ENCODE results near the gene KCTD11.

The KCTD11 gene

DNA sequence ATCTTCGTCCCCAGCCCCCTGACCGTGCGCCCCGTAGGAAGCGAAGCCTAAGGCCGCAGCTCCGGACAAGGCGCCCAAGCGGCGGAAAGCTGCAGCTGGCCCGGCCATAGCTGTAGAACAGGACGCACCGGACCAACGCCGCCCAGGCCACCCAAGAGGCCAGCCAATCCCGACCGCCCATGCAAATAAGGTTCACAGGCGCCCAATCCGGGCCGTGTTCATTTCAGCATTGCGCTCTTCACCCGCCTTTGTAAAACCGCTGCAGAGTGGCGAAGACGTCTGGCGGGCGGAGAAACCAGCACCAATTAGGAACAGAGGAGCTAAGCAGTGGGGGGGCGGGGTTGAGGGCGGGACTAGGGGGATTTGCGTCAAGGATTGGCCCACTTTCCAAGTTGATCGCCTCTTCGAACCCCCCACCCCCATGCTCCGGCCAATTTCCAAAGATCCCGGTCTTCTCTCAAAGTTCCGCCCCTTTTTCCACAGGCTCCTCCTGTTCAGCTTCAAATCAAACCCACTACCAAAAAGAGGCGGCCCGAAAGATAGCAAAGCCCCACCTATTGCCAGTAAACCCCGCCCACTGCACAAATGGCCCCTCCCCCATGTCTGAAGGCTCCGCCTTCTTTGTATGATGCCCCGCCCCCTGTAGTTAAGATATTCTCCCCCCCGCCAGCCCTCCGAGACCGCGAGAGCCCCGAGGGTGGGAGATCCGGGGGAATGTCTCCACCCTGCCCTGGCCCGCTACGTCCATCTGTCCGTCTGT, 52.2 kb downstream of the KCTD11 start, which contains the start of gene TMEM256:
TSS of gene TMEM256 (minus strand) at position 121 of the 760 bp plus-strand sequence. CDS start at position 108, 13 bp downstream.
- DNase-seq (ENCODE audit: low read depth in 2 of 2), result peak; percentile 88 to 96
